ENCODE data around the gene MMP17.

MMP17 gene

DNA sequence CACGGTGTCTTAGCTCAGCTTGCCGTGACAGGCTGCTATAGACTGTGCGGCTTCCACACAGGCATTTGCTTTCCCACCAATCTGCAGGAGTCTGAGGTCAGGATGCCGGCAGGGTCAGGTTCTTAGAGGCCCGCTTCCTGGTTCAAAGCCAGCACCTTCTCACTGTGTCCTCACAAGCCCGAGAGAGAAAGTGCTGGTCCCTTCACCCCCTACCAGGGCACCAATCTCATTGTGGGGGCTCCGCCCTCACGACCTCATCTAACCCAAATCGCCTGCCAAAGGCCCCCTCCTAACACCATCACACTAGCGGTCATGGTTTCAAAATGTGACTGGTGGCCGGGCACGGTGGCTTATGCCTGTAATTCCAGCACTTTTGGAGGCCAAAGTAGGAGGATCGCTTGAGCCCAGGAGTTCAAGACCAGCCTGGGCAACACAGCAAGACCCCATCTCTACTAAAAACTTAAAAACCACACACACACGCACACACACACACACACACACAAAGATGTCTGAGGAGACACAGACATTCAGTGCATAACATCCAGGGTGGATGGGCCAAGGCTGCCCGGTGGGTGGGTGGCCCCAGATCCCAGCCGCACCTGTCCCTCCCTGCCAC lies 26.8 kb downstream of the MMP17 start:
- Histone ChIP-seq H3K9ac (ENCODE audit: low read depth, low read length) (no peak overlapping the region), H3K4me3 (ENCODE audit: low read length) (no peak overlapping the region), H3K27me3 (ENCODE audit: control insufficient read depth, insufficient read depth, low read length) (peaks cover 18% of the 10 kb centered on the region), H3K4me1 (ENCODE audit: control insufficient read depth, insufficient read depth, low read length) (peaks cover 15% of the 10 kb centered on the region), H3K4me2 (ENCODE audit: low read length) (no peak overlapping the region), H3K9me3 (replicated peaks; ENCODE audit: low read length) (no peaks in the 10 kb centered on the region), H3K36me3 (ENCODE audit: insufficient read depth, low read length) (no peaks in the 10 kb centered on the region)

DNA sequence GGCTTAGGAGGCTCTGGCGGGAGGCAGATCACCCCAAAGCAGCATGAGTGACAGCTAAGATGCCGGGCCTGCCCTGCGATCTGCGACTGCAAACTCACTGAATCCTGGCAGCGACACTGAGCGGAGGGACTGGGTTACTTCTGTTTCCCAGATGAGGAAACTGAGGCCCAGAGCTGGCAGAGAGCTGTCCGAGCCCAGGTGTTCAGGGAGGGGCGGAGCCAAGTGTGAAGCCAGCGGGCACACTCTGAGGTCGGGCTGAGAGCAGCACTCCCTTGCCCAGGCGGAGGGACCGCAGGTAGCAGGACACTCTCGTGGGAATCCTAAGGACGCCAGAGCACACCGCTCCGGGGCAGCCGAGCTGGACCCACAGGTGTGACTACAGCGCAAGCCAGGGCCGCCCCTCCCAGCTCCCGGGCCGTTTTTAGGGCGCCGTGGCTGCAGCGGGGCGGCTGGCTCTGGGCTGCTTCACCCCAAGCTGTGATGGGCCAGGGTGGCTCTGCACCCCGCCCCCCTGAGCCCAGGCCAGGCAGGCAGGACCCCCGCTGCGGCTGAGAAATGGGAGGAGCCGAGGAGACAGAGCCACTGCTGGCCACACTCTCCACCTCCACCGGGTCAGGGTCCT lies 27.4 kb downstream of the MMP17 start:
- Histone ChIP-seq H3K9ac (ENCODE audit: low read depth, low read length) (no peak overlapping the region), H3K4me2 (ENCODE audit: low read length) (no peak overlapping the region), H3K36me3 (ENCODE audit: insufficient read depth, low read length) (no peaks in the 10 kb centered on the region), H3K9me3 (replicated peaks; ENCODE audit: low read length) (no peaks in the 10 kb centered on the region), H3K27me3 (ENCODE audit: control insufficient read depth, insufficient read depth, low read length) (peaks cover 18% of the 10 kb centered on the region), H3K4me3 (ENCODE audit: low read length) (no peak overlapping the region), H3K4me1 (ENCODE audit: control insufficient read depth, insufficient read depth, low read length) (peaks cover 18% of the 10 kb centered on the region)

DNA sequence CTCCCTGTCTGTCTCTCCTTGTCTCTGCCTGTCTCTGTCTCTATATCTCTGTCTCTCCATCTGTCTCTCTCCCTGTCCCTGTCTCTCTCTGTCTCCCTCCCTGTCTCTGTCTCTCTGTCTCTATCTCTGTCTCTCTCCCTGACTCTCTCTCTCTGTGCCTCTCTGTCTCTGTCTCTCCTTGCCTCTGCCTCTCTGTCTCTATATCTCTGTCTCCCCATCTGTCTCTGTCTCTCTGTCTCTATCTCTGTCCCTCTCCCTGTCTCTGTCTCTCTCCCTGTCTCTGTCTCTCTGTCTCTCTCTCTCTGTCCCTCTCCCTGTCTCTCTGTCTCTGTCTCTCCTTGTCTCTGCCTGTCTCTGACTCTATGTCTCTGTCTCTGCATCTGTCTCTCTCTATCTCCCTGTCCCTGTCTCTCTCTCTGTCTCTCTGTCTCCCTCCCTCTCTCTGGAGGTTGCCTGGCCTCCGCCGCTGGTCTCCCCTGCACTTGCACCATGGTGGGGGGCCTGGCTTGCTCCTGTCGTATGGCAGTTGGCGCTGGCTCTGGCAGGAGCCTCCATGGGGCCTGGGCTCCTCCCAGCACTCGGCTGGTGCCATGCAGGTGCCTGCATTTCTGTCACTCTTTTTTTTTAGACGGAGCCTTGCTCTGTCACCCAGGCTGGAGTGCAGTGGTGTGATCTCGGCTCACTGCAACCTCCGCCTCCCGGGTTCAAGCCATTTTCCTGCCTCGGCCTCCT lies 28.3 kb downstream of the MMP17 start:
- peaks cover 24% of the 10 kb centered on the region for H3K4me1 ChIP-seq (ENCODE audit: control insufficient read depth, insufficient read depth, low read length)
- no peaks in the 10 kb centered on the region for H3K36me3 ChIP-seq (ENCODE audit: insufficient read depth, low read length)
- H3K27me3 ChIP-seq (ENCODE audit: control insufficient read depth, insufficient read depth, low read length): peaks cover 18% of the 10 kb centered on the region
- no peak overlapping the region for H3K4me2 ChIP-seq (ENCODE audit: low read length)
- H3K9ac ChIP-seq (ENCODE audit: low read depth, low read length): no peak overlapping the region
- H3K9me3 ChIP-seq (replicated peaks; ENCODE audit: low read length): no peaks in the 10 kb centered on the region
- H3K4me3 ChIP-seq (ENCODE audit: low read length): no peak overlapping the region

DNA sequence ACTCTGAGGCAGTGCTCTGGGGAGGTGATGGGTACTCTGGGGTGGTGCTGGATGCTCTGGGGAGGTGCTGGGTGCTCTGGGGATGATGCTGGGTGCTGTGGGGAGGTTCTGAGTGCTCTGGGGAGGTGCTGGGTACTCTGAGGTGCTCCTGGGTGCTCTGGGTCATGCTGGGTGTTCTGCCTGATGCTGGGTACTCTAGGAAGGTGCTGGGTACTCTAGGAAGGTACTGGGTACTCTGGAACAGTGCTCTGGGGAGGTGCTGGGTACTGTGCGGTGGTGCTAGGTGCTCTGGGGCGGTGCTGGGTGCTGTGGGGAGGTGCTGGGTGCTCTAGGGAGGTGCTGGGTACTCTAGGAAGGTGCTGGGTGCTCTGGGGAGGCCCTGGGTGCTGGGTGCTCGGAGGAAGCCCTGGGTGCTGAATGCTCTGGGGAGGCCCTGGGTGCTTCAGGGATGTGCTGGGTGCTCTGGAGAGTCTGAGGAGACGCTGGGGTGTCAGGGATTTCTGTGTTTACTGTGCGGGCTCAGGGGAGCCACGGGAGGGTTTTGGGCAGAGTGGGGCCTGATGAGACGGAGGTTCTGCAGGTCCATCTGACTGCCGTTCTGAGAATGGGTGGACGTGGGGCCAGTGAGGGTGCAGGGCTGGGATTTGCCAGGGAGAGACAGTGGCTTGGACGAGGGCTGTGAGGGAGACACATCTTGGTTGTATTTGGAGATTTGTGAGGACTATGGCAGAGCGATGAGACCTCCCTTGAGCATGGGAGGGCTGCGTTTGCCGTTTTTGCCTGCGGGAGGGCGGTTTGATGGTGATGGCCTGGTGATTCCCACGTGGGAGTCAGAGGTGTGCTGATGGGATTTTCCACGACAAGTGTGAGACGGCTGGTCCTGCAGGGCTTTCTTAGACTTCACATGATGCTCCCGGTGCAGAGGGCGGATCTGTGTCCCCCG lies 30.0 kb downstream of the MMP17 start:
- peaks cover 16% of the 10 kb centered on the region for H3K4me1 ChIP-seq (ENCODE audit: control insufficient read depth, insufficient read depth, low read length)
- H3K4me2 ChIP-seq (ENCODE audit: low read length): no peak overlapping the region
- no peaks in the 10 kb centered on the region for H3K9me3 ChIP-seq (replicated peaks; ENCODE audit: low read length)
- peaks cover 18% of the 10 kb centered on the region for H3K27me3 ChIP-seq (ENCODE audit: control insufficient read depth, insufficient read depth, low read length)
- H3K36me3 ChIP-seq (ENCODE audit: insufficient read depth, low read length): no peaks in the 10 kb centered on the region
- no peak overlapping the region for H3K4me3 ChIP-seq (ENCODE audit: low read length)
- H3K9ac ChIP-seq (ENCODE audit: low read depth, low read length): no peak overlapping the region

DNA sequence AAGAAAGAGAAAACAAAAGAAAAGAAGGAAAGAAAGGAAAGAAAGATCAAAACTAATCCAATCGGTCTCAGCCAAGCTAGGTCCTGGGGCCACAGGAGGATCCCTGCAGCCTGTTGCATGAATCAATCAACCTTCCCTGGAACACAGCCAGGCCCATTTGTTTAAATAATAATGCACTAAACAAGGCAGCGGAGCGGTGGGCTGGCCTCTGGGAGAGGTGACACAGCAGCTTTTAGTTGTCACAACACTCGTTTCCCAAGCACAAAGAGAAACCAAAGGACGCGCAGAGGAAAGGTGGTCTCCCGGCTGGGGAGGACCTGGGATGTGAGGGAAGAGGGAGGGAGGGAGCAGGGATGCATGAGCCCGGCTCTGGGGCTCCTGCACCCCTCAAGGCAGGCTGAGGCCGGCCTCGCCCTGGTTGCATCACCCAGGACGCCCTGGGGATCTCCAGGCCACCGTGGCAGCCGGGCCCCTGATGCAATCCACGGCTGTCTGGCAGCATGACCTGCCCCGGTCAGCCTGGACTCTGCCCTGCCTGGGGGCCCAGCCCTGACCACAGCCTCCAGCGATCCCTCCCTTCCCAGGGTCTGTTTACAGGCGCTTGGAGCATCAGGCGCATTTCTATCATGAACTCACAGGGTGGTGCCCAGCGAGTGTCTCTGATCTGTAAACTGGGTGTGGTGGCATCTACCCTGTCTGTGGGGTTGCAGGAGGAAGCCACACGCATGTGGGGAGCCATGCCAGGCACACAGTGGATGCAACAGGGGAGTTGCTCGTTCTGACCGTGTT lies 32.5 kb downstream of the MMP17 start:
- H3K9me3 ChIP-seq (replicated peaks; ENCODE audit: low read length): no peaks in the 10 kb centered on the region
- peaks cover 21% of the 10 kb centered on the region for H3K4me1 ChIP-seq (ENCODE audit: control insufficient read depth, insufficient read depth, low read length)
- H3K4me2 ChIP-seq (ENCODE audit: low read length): peak overlapping the region; percentile 56
- H3K4me3 ChIP-seq (ENCODE audit: low read length): no peak overlapping the region
- H3K36me3 ChIP-seq (ENCODE audit: insufficient read depth, low read length): no peaks in the 10 kb centered on the region
- peak overlapping the region; percentile 24 for H3K9ac ChIP-seq (ENCODE audit: low read depth, low read length)
- H3K27me3 ChIP-seq (ENCODE audit: control insufficient read depth, insufficient read depth, low read length): peaks cover 9% of the 10 kb centered on the region

DNA sequence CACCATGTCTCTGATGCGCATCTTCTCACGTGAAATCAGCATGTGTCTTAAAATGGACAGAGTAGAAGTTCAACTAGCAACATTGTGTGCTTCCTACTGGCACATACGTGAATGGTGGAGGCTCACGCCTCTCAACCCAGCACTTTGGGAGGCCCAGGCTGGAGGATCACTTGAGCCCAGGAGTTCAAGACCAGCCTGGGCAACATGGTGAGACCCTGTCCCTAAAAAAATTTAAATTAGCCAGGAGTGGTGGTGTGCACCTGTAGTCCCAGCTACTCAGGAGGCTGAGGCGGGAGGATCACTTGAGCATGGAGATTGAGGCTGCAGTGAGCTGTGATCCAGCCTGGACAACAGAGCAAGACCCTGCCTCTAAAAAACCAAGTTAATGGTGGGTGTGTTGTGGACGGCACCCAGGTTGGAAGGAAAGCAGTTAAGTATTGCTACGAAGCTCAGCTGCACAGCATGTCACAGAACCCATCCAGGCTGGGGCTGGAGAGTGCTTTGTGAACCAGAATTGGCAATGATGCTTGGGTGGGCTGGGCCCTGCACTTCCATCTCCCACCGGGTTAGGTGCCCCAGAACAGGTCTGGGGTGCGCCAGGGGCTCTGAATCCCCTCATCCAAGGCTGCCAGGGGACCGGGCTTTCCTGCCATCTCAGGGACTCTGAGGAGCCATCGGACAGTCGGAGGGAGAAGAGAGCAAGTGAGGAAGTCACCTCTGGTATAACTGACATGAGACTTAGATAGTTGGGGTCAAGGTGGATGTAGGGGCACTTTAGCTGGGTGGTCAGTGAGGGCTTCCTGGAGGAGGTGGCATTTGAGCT lies 33.3 kb downstream of the MMP17 start:
- peaks cover 2% of the 10 kb centered on the region for H3K27me3 ChIP-seq (ENCODE audit: control insufficient read depth, insufficient read depth, low read length)

DNA sequence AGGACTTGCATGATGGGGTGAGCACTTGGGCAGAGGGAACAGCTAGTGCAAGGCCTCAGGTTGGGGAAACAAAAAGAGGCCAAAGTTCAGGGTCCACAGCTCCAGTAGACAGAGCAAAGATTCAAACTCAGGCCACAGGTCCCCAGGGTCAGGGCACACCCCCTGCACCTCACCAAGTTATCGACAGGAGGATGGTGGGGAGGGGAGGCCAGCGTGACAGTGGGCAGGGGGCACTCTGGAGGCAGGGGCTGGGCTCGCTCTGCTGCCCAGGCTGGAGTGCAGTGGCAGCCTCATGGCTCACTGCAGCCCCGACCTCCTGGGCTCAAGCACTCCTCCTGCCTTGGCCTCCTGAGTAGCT lies 33.9 kb downstream of the MMP17 start:
- Histone ChIP-seq H3K27me3 (ENCODE audit: control insufficient read depth, insufficient read depth, low read length) (no peaks in the 10 kb centered on the region), H3K36me3 (ENCODE audit: insufficient read depth, low read length) (no peaks in the 10 kb centered on the region), H3K4me2 (ENCODE audit: low read length) (no peak overlapping the region), H3K9me3 (replicated peaks; ENCODE audit: low read length) (no peaks in the 10 kb centered on the region), H3K9ac (ENCODE audit: low read depth, low read length) (no peak overlapping the region), H3K4me1 (ENCODE audit: control insufficient read depth, insufficient read depth, low read length) (peaks cover 21% of the 10 kb centered on the region), H3K4me3 (ENCODE audit: low read length) (no peak overlapping the region)

More for the DNA sequence above, 33.3 kb downstream of the MMP17 start:
- Histone ChIP-seq H3K4me3 (ENCODE audit: low read length) (no peak overlapping the region), H3K9me3 (replicated peaks; ENCODE audit: low read length) (no peaks in the 10 kb centered on the region), H3K4me1 (ENCODE audit: control insufficient read depth, insufficient read depth, low read length) (peaks cover 21% of the 10 kb centered on the region), H3K4me2 (ENCODE audit: low read length) (peak overlapping the region; percentile 56), H3K36me3 (ENCODE audit: insufficient read depth, low read length) (no peaks in the 10 kb centered on the region), H3K9ac (ENCODE audit: low read depth, low read length) (no peak overlapping the region)

DNA sequence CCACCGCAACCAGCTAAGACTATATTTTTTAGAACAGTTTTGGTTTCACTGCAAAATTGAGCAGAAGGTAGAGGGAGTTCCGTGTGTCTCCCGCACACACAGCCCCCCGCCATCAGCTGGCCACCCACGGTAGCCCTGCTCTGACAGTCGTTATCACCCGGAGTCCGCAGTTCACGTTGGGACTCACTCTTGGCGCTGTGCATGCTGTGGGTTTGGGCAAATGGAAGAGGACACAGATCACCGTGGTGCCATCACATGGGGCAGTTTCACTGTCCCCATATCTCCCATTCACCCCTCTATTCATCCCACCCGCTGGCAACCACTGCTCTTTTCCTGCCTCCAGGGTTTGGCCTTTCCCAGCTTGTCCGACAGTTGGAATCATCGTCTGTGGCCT lies 34.4 kb downstream of the MMP17 start:
- Histone ChIP-seq H3K9ac (ENCODE audit: low read depth, low read length) (no peak overlapping the region), H3K4me3 (ENCODE audit: low read length) (no peak overlapping the region), H3K27me3 (ENCODE audit: control insufficient read depth, insufficient read depth, low read length) (no peaks in the 10 kb centered on the region), H3K36me3 (ENCODE audit: insufficient read depth, low read length) (no peaks in the 10 kb centered on the region), H3K9me3 (replicated peaks; ENCODE audit: low read length) (no peaks in the 10 kb centered on the region), H3K4me1 (ENCODE audit: control insufficient read depth, insufficient read depth, low read length) (peaks cover 24% of the 10 kb centered on the region), H3K4me2 (ENCODE audit: low read length) (peak overlapping the region; percentile 26)

DNA sequence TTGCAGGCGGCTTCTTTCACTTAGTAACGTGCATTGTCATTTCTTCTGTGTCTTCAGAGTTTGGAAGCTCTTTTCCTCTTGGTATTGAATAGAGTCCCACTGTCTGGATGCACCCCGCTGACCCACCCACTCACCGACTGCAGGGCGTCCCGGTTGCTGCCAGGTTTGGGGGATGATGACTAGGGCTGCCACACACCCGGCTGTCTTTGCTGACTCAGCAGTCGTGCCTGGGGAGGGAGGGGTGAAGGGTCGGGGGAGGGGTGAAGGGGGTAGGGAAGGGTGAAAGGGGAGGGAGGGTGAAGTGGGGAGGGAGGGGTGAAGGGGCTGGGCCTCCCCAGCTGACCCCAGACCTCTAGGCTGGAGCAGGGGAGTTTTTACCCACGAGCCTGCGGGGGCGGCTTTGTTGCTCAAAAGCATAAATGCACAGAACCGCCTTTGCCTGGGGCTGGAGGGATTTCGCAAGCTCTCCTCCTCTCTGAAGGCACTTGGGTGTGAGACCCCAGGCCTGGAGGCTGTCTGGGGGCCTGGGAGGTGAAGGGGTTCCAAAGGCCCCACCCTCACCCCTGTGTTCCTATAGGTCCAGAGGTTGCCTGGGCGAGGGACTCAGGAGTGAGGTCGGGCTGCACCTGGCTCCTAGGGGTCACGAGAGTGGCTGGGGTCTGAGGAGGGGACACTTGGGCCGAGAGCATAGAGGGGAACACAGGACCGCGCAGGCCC lies 35.0 kb downstream of the MMP17 start:
- H3K4me2 ChIP-seq (ENCODE audit: low read length): peak overlapping the region; percentile 26
- H3K4me3 ChIP-seq (ENCODE audit: low read length): no peak overlapping the region
- no peaks in the 10 kb centered on the region for H3K27me3 ChIP-seq (ENCODE audit: control insufficient read depth, insufficient read depth, low read length)
- peaks cover 29% of the 10 kb centered on the region for H3K4me1 ChIP-seq (ENCODE audit: control insufficient read depth, insufficient read depth, low read length)
- H3K9me3 ChIP-seq (replicated peaks; ENCODE audit: low read length): no peaks in the 10 kb centered on the region
- no peak overlapping the region for H3K9ac ChIP-seq (ENCODE audit: low read depth, low read length)
- no peaks in the 10 kb centered on the region for H3K36me3 ChIP-seq (ENCODE audit: insufficient read depth, low read length)
